Fibroblast of lung (primary cell): ENCODE results near the gene MTREX. TPM values are rescaled to one million over a fixed set of nuclear protein-coding genes. Genes with fewer than 3 reads are reported as not detected.

Experiments
- DNase-seq, 2 donors: peaks; one replicate each; pipeline versions ENCODE4 v3.0.0 to v3.0.0-alpha.2; 2010; ENCODE audit warnings: low read depth in 2 of 2
- H2AFZ ChIP-seq: 2 replicates; pipeline ENCODE4 v1.5.1; 2012; ENCODE audit warnings: low read length, control low read depth, inconsistent platforms
- H3K27ac ChIP-seq: 2 replicates; pipeline ENCODE4 v1.5.1; 2011; ENCODE audit warnings: low read length, control low read depth; ENCODE audit not compliant: insufficient read depth
- H3K27me3 ChIP-seq: 2 replicates; pipeline ENCODE4 v1.5.1; 2011; ENCODE audit warnings: mild to moderate bottlenecking, low read length; ENCODE audit not compliant: control insufficient read depth, insufficient read depth
- H3K36me3 ChIP-seq: 2 replicates; pipeline ENCODE4 v1.5.1; 2011; ENCODE audit warnings: low read length; ENCODE audit not compliant: control insufficient read depth, insufficient read depth
- H3K4me1 ChIP-seq: 2 replicates; pipeline ENCODE4 v1.5.1; 2011; ENCODE audit warnings: low read length; ENCODE audit not compliant: control insufficient read depth, insufficient read depth; ENCODE audit errors: extremely low read depth
- H3K4me2 ChIP-seq: 2 replicates; pipeline ENCODE4 v1.5.1; 2011; ENCODE audit warnings: low read length, control low read depth; ENCODE audit not compliant: insufficient read depth; ENCODE audit errors: extremely low read depth
- H3K4me3 ChIP-seq, 4 experiments: fragments of 200-600 bp in 1 of 4; sonication (generic) in 1 of 4; replicated peaks in 1 of 4; 2 replicates each; pipeline ENCODE4 v1.5.1; 2011 to 2016; ENCODE audit warnings: low read length in 4 of 4, low read depth in 3 of 4, mild to moderate bottlenecking in 3 of 4, control low read depth in 2 of 4, inconsistent platforms in 1 of 4, mixed read lengths in 1 of 4; ENCODE audit not compliant: insufficient read depth in 1 of 4; ENCODE audit errors: control extremely low read depth in 1 of 4
- H3K79me2 ChIP-seq: 2 replicates; pipeline ENCODE4 v1.5.1; 2012; ENCODE audit warnings: mild to moderate bottlenecking, low read length, inconsistent platforms; ENCODE audit not compliant: control insufficient read depth, insufficient read depth
- H3K9ac ChIP-seq: 2 replicates; pipeline ENCODE4 v1.5.1; 2011; ENCODE audit warnings: mild to moderate bottlenecking, low read length, control low read depth; ENCODE audit not compliant: insufficient read depth
- H3K9me3 ChIP-seq: 2 replicates; pipeline ENCODE4 v1.5.1; 2012; ENCODE audit warnings: low read depth, low read length; ENCODE audit not compliant: control insufficient read depth, insufficient read depth
- H4K20me1 ChIP-seq: 2 replicates; pipeline ENCODE4 v1.5.1; 2011; ENCODE audit warnings: low read length; ENCODE audit not compliant: control insufficient read depth, insufficient read depth; ENCODE audit errors: extremely low read depth
- EZH2 ChIP-seq: IDR thresholded peaks from 2 replicates; pipeline ENCODE4 v1.5.1; 2012; ENCODE audit warnings: low read length, control low read depth, mild to moderate bottlenecking; ENCODE audit errors: missing control alignments
- polyA plus RNA-seq, 2 donors: library from polyadenylated mRNA; depleted of rRNA in 1 of 2; stranded (reverse) in 1 of 2; unstranded in 1 of 2; fragments of >200 nt; gene quantifications; 2 replicates each; pipeline ENCODE4 v1.2.1, GENCODE V29; 2011 to 2012; ENCODE audit warnings: missing spikeins in 1 of 2
- total RNA-seq: library from RNA; depleted of rRNA; stranded (reverse); fragments of >200 nt; gene quantifications from 2 replicates; pipeline ENCODE4 v1.2.1, GENCODE V29; 2014
- TF ChIP-seq, protein P1 (sequence below), 2 donors: IDR thresholded peaks in 1 of 2; conservative IDR thresholded peaks in 1 of 2; 1 replicate in 1 of 2; 2 replicates in 1 of 2; pipeline ENCODE4 v1.5.1; 2011 to 2012; ENCODE audit warnings: low read length in 2 of 2, control low read depth in 1 of 2, inconsistent platforms in 1 of 2, low read depth in 1 of 2, mild to moderate bottlenecking in 1 of 2

Gene MTREX
- total and polyA plus RNA-seq, 2 donors (not counting 1 experiment from before 2014, with no cell fraction given) = 54.1 to 85.7 TPM

DNA sequence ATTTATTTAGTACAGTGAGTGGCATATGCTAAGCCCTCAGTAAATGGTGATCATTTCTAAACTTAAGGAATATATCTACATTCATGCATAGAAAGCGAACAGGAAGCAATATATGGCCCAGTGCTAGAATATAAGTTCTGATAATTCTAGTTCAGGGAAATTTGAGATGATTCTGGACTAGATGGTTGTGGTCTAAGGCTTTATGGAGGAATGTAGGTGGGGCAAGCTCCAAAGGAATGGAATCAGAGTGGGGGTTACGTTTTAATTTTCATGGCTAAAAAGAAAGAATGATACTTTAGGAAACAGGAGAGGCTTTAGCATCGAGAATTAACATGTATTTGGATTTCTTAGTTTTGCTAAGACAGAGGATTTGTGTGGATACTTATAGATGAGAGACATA lies 56.1 kb downstream of the MTREX start:
- TF ChIP-seq EZH2 = no peak
- TF ChIP-seq, protein P1, sequence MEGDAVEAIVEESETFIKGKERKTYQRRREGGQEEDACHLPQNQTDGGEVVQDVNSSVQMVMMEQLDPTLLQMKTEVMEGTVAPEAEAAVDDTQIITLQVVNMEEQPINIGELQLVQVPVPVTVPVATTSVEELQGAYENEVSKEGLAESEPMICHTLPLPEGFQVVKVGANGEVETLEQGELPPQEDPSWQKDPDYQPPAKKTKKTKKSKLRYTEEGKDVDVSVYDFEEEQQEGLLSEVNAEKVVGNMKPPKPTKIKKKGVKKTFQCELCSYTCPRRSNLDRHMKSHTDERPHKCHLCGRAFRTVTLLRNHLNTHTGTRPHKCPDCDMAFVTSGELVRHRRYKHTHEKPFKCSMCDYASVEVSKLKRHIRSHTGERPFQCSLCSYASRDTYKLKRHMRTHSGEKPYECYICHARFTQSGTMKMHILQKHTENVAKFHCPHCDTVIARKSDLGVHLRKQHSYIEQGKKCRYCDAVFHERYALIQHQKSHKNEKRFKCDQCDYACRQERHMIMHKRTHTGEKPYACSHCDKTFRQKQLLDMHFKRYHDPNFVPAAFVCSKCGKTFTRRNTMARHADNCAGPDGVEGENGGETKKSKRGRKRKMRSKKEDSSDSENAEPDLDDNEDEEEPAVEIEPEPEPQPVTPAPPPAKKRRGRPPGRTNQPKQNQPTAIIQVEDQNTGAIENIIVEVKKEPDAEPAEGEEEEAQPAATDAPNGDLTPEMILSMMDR (conservative IDR thresholded peaks at IDR 0.05 in 1 of 2, IDR thresholded peaks at IDR 0.05 in 1 of 2; ENCODE audit: low read depth in 1 of 2, low read length in 2 of 2) = no peak
- no peaks in the 10 kb centered on the region for H3K4me1 ChIP-seq
- no peaks in the 10 kb centered on the region for H3K79me2 ChIP-seq
- peaks cover 2% of the 10 kb centered on the region for H3K36me3 ChIP-seq
- peak in 1 of 2 donors; percentile 73 for DNase-seq
- H3K4me2 ChIP-seq = no peak overlapping the region
- H3K27me3 ChIP-seq = no peaks in the 10 kb centered on the region
- no peak overlapping the region for H3K27ac ChIP-seq
- no peaks in the 10 kb centered on the region for H3K9me3 ChIP-seq
- no peak overlapping the region for H2AFZ ChIP-seq
- H4K20me1 ChIP-seq = no peaks in the 10 kb centered on the region
- H3K9ac ChIP-seq = no peak overlapping the region
- H3K4me3 ChIP-seq = no peak overlapping the region

DNA sequence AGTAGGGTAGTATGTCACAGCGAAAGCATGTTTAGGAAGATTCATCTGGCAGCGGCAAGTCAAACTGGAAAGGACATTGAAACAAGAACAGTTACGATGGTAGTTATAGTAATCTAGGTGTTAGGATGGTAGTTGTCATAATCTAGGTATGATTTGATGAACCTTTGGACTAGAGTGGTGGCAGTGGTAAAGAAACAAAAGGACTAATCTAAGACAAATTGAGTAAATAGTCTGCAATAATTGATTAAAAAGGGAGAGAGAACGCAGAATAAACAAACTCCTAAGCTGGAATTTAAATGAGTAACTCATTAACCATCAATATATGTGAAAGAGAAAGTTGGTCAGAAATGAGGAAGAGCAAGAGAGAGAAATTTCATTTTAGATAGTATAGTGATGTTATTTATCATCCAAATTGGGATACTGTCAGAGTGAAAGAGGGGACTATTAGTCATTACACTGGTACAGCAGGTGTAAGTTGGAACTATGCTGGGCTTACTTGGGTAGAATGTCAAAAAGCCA lies 56.8 kb downstream of the MTREX start:
- Histone ChIP-seq H3K9me3 (no peaks in the 10 kb centered on the region), H3K9ac (no peak overlapping the region), H3K4me1 (no peaks in the 10 kb centered on the region), H3K27me3 (no peaks in the 10 kb centered on the region), H3K27ac (no peak overlapping the region), H3K4me3 (no peak overlapping the region), H3K4me2 (no peak overlapping the region), H3K79me2 (no peaks in the 10 kb centered on the region), H3K36me3 (no peaks in the 10 kb centered on the region), H2AFZ (no peak overlapping the region), H4K20me1 (no peaks in the 10 kb centered on the region)
- no peak for TF ChIP-seq EZH2
- TF ChIP-seq, protein P1 (conservative IDR thresholded peaks at IDR 0.05 in 1 of 2, IDR thresholded peaks at IDR 0.05 in 1 of 2; ENCODE audit: low read depth in 1 of 2, low read length in 2 of 2) = no peak
- no peak for DNase-seq

DNA sequence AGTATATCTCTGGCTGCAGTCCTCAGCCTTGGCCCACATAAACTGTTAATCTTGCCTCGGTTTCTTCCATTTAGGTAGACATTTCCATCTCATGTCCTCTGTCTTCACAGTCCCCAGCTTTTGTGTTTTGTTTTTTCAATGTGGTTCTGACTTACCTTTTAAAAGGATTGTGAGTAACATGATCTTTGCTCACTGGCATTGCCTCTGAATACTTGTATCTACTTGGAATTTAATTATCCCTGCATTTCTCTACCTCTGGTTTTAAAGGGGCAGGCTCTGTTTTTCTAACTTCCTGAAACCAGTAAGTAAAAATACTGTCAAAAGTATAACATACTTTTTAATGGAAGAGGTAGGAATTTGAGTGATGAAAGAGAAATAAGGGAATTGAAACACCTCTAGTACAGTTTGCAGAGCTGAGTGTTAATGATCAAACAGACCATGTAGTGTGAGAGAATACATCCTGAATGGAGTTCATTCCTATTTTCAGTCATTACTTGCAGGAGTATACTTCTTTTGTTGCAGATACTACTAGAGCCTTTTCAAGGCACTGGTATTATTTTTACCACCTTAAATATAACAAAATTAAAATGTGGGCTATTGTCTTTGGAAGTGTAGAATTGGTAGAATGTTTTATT lies 62.6 kb downstream of the MTREX start:
- Histone ChIP-seq H3K79me2 (no peaks in the 10 kb centered on the region), H3K27ac (no peak overlapping the region), H3K9me3 (no peaks in the 10 kb centered on the region), H4K20me1 (no peaks in the 10 kb centered on the region), H3K4me1 (no peaks in the 10 kb centered on the region), H3K4me2 (no peak overlapping the region), H3K36me3 (no peaks in the 10 kb centered on the region), H3K4me3 (no peak overlapping the region), H3K9ac (no peak overlapping the region), H2AFZ (no peak overlapping the region), H3K27me3 (no peaks in the 10 kb centered on the region)
- no peak for DNase-seq
- TF ChIP-seq, protein P1 (conservative IDR thresholded peaks at IDR 0.05 in 1 of 2, IDR thresholded peaks at IDR 0.05 in 1 of 2; ENCODE audit: low read depth in 1 of 2, low read length in 2 of 2) = no peak
- no peak for TF ChIP-seq EZH2
